Activated T-cell treated with anti-CD3 and anti-CD28 coated beads, Interleukin-2, amount 50 U/mL, for 4 hours (primary cell): ENCODE data around the gene DTYMK. TPM values are rescaled to one million over a fixed set of nuclear protein-coding genes. Genes with fewer than 3 reads are reported as not detected.
"Not testable (repeated sequence)": the region's sequence is repeated elsewhere in the genome, so short reads cannot be mapped to it uniquely, and the experiment has no call there.

ENCODE experiments used
- ATAC-seq, 2 donors: fragments of 200-7000 bp; cut with Tn5 transposase; one replicate each; pipeline ENCODE4 v1.10.0; 2021
- DNase-seq: peaks from one replicate; pipeline ENCODE4 v3.0.0-alpha.2; 2020
- H3K27me3 Mint-ChIP-seq: one replicate; pipeline ENCODE4 v1.8.0; 2021; ENCODE audit warnings: low read depth, mixed read lengths
- H3K36me3 Mint-ChIP-seq: one replicate; pipeline ENCODE4 v1.8.0; 2022; ENCODE audit warnings: mixed read lengths; ENCODE audit not compliant: insufficient read depth
- H3K4me1 Mint-ChIP-seq: one replicate; pipeline ENCODE4 v1.8.0; 2021; ENCODE audit warnings: low read depth, mixed read lengths
- H3K4me3 Mint-ChIP-seq: one replicate; pipeline ENCODE4 v1.8.0; 2021; ENCODE audit warnings: mild to moderate bottlenecking, moderate library complexity, mixed read lengths
- H3K9me3 Mint-ChIP-seq: one replicate; pipeline ENCODE4 v1.8.0; 2021; ENCODE audit warnings: mixed read lengths
- total RNA-seq, 3 donors: library from RNA; stranded (reverse); gene quantifications; one replicate each; pipeline ENCODE4 v1.2.1, GENCODE V29; 2021

Gene DTYMK
- total RNA-seq, result 100 to 1,000 TPM in 1 of 3 donors, 10 to 100 TPM in 2; 89.5 to 110 (median 94.9) TPM

GRCh38 chr2:241686650-241687425, at the start of gene DTYMK:
DTYMK (minus strand) TSS chr2:241686815; CDS start chr2:241686783, 32 bp downstream.
- Mint-ChIP-seq H3K4me1 (peaks cover 25% of the 10 kb centered on the region), H3K9me3 (no peaks in the 10 kb centered on the region), H3K36me3 (peaks cover 11% of the 10 kb centered on the region), H3K27me3 (no peaks in the 10 kb centered on the region), H3K4me3 (peak within 1 kb of the TSS; percentile 89)
- DNase-seq (peak; percentile 91), ATAC-seq (peak; percentile 96 to 99)

GRCh38 chr2:241736111-241736510, 49.5 kb upstream of the DTYMK start:
- H3K9me3 Mint-ChIP-seq, result no peaks in the 10 kb centered on the region
- DNase-seq, result no peak
- peak overlapping the region; percentile 82 for H3K4me3 Mint-ChIP-seq
- no peaks in the 10 kb centered on the region for H3K27me3 Mint-ChIP-seq
- no peak for ATAC-seq
- H3K36me3 Mint-ChIP-seq, result peaks cover 4% of the 10 kb centered on the region
- peaks cover 50% of the 10 kb centered on the region for H3K4me1 Mint-ChIP-seq

GRCh38 chr2:241734467-241735208, 48.0 kb upstream of the DTYMK start, which contains the start of gene D2HGDH:
D2HGDH (plus strand) TSS chr2:241734630; CDS start chr2:241735225, 595 bp downstream.
- DNase-seq (peak; percentile 92), ATAC-seq (peak; percentile 94)
- Mint-ChIP-seq H3K4me1 (peaks cover 51% of the 10 kb centered on the region), H3K36me3 (peaks cover 4% of the 10 kb centered on the region), H3K4me3 (peak within 1 kb of the TSS; percentile 82), H3K27me3 (no peaks in the 10 kb centered on the region), H3K9me3 (no peaks in the 10 kb centered on the region)

GRCh38 chr2:241734208-241734466, 47.5 kb upstream of the DTYMK start:
- H3K36me3 Mint-ChIP-seq, result peaks cover 4% of the 10 kb centered on the region
- no peak overlapping the region for H3K4me3 Mint-ChIP-seq
- no peaks in the 10 kb centered on the region for H3K27me3 Mint-ChIP-seq
- no peaks in the 10 kb centered on the region for H3K9me3 Mint-ChIP-seq
- H3K4me1 Mint-ChIP-seq, result peaks cover 47% of the 10 kb centered on the region
- ATAC-seq, result peak in 1 of 2 donors; percentile 16
- DNase-seq, result no peak

- peaks cover 43% of the 10 kb centered on the region for H3K4me1 Mint-ChIP-seq
- no peak for DNase-seq
- H3K9me3 Mint-ChIP-seq, result no peaks in the 10 kb centered on the region
- H3K36me3 Mint-ChIP-seq, result peaks cover 2% of the 10 kb centered on the region
- H3K4me3 Mint-ChIP-seq, result peak overlapping the region; percentile 70
- H3K27me3 Mint-ChIP-seq, result no peaks in the 10 kb centered on the region
- ATAC-seq, result no peak
Measured at GRCh38 chr2:241733391-241734207, 47.0 kb upstream of the DTYMK start.

GRCh38 chr2:241732513-241733186, 46.0 kb upstream of the DTYMK start:
- Mint-ChIP-seq H3K4me3 (peak overlapping the region; percentile 8), H3K4me1 (peaks cover 41% of the 10 kb centered on the region)
- not testable (repeated sequence) for H3K27me3 Mint-ChIP-seq, H3K9me3 Mint-ChIP-seq, H3K36me3 Mint-ChIP-seq, ATAC-seq
- peak; percentile 51 for DNase-seq

GRCh38 chr2:241730671-241731293, 44.2 kb upstream of the DTYMK start:
- Mint-ChIP-seq H3K9me3 (no peaks in the 10 kb centered on the region), H3K36me3 (peaks cover under 1% of the 10 kb centered on the region), H3K4me1 (peaks cover 36% of the 10 kb centered on the region), H3K27me3 (no peaks in the 10 kb centered on the region), H3K4me3 (no peak overlapping the region)
- DNase-seq, result no peak
- no peak for ATAC-seq

GRCh38 chr2:241729868-241730267, 43.3 kb upstream of the DTYMK start:
- Mint-ChIP-seq H3K4me1 (peaks cover 33% of the 10 kb centered on the region), H3K27me3 (no peaks in the 10 kb centered on the region), H3K4me3 (no peak overlapping the region), H3K9me3 (no peaks in the 10 kb centered on the region), H3K36me3 (peaks cover 4% of the 10 kb centered on the region)
- no peak for DNase-seq
- ATAC-seq, result no peak

- Mint-ChIP-seq H3K4me1 (peaks cover 30% of the 10 kb centered on the region), H3K4me3 (no peak overlapping the region), H3K9me3 (no peaks in the 10 kb centered on the region), H3K27me3 (no peaks in the 10 kb centered on the region), H3K36me3 (peaks cover 4% of the 10 kb centered on the region)
- ATAC-seq (no peak), DNase-seq (no peak)
Measured at GRCh38 chr2:241728627-241729026, 42.0 kb upstream of the DTYMK start.

GRCh38 chr2:241728000-241728399, 41.4 kb upstream of the DTYMK start:
- Mint-ChIP-seq H3K27me3 (no peaks in the 10 kb centered on the region), H3K9me3 (no peaks in the 10 kb centered on the region), H3K36me3 (peaks cover 9% of the 10 kb centered on the region), H3K4me3 (no peak overlapping the region), H3K4me1 (peaks cover 27% of the 10 kb centered on the region)
- DNase-seq (no peak), ATAC-seq (no peak)

- no peak overlapping the region for H3K4me3 Mint-ChIP-seq
- H3K27me3 Mint-ChIP-seq, result no peaks in the 10 kb centered on the region
- H3K4me1 Mint-ChIP-seq, result peaks cover 18% of the 10 kb centered on the region
- H3K9me3 Mint-ChIP-seq, result no peaks in the 10 kb centered on the region
- no peak for DNase-seq
- H3K36me3 Mint-ChIP-seq, result peaks cover 20% of the 10 kb centered on the region
- ATAC-seq, result no peak
Measured at GRCh38 chr2:241726459-241726858, 39.8 kb upstream of the DTYMK start.

GRCh38 chr2:241724975-241725870, 38.6 kb upstream of the DTYMK start:
- DNase-seq, result no peak
- no peak for ATAC-seq
- Mint-ChIP-seq H3K27me3 (no peaks in the 10 kb centered on the region), H3K9me3 (no peaks in the 10 kb centered on the region), H3K36me3 (peaks cover 20% of the 10 kb centered on the region), H3K4me1 (peaks cover 7% of the 10 kb centered on the region), H3K4me3 (no peak overlapping the region)
